H1 (cell line): ENCODE measurements around the gene TXNL4A. TPM values are rescaled to one million over a fixed set of nuclear protein-coding genes. Genes with fewer than 3 reads are reported as not detected.

Experiments used
- CTCF ChIA-PET: fragments of 300-600 bp; sonication (Branson Sonifier 250); formaldehyde crosslinking; loops from one replicate; lab custom pipeline; 2021; ENCODE audit not compliant: partially characterized antibody; lab: Charles Lee
- POLR2A ChIA-PET: fragments of 300-600 bp; sonication (Branson Sonifier 250); formaldehyde crosslinking; loops from one replicate; lab custom pipeline; 2021; ENCODE audit warnings: inconsistent platforms; ENCODE audit not compliant: partially characterized antibody; lab: Charles Lee
- DNase-seq, 2 experiments: peaks; one replicate each; pipeline versions ENCODE4 v3.0.0 to v3.0.0-alpha.2; 2010 to 2022; ENCODE audit warnings: low spot score in 2 of 2, low read depth in 1 of 2, mixed read lengths in 1 of 2
- FAIRE-seq: peaks from 2 replicates; lab custom pipeline; 2011; peaks lifted over from hg19 to GRCh38; lab: Jason Lieb, UNC
- H2AFZ ChIP-seq: 2 replicates; pipeline ENCODE4 v1.8.1; 2012; ENCODE audit warnings: low read length, inconsistent platforms
- H2AK5ac ChIP-seq: 2 replicates; pipeline ENCODE4 v1.6.1; 2013; ENCODE audit warnings: low read depth, low read length
- H2BK120ac ChIP-seq: replicated peaks from 2 replicates; pipeline ENCODE3; 2013; ENCODE audit warnings: low read depth, low read length, inconsistent platforms
- H2BK12ac ChIP-seq: 2 replicates; pipeline ENCODE4 v1.6.1; 2013; ENCODE audit warnings: low read depth, low read length
- H2BK15ac ChIP-seq: 2 replicates; pipeline ENCODE4 v1.6.1; 2013; ENCODE audit warnings: low read length
- H2BK20ac ChIP-seq: 2 replicates; pipeline ENCODE4 v1.6.1; 2013; ENCODE audit warnings: low read length
- H2BK5ac ChIP-seq: 2 replicates; pipeline ENCODE4 v1.6.1; 2013; ENCODE audit warnings: low read depth, low read length
- H3K14ac ChIP-seq: 2 replicates; pipeline ENCODE4 v1.6.1; 2013; ENCODE audit warnings: inconsistent platforms; ENCODE audit not compliant: insufficient read length
- H3K18ac ChIP-seq: 2 replicates; pipeline ENCODE4 v1.6.1; 2013; ENCODE audit warnings: low read length; ENCODE audit errors: extremely low read depth
- H3K23ac ChIP-seq: 2 replicates; pipeline ENCODE4 v1.6.1; 2013; ENCODE audit warnings: inconsistent platforms; ENCODE audit not compliant: insufficient read length
- H3K23me2 ChIP-seq: 2 replicates; pipeline ENCODE4 v1.6.1; 2013; ENCODE audit warnings: low read depth, low read length
- H3K27ac ChIP-seq: 2 replicates; pipeline ENCODE4 v1.6.1; 2011; ENCODE audit warnings: low read depth, low read length, inconsistent platforms
- H3K27me3 ChIP-seq, 4 experiments: replicated peaks in 1 of 4; 1 replicate in 1 of 4; 2 replicates in 3 of 4; pipeline versions ENCODE4 v1.6.1 to v1.8.1; 2011 to 2013; ENCODE audit warnings: low read length in 3 of 4, mild to moderate bottlenecking in 3 of 4, inconsistent platforms in 2 of 4, mixed read lengths in 2 of 4, moderate library complexity in 1 of 4; ENCODE audit not compliant: control insufficient read depth in 3 of 4, insufficient read depth in 3 of 4; ENCODE audit errors: extremely low read depth in 1 of 4
- H3K36me3 ChIP-seq, 4 experiments: 2 replicates each; pipeline versions ENCODE4 v1.6.1 to v1.8.1; 2011 to 2013; ENCODE audit warnings: mild to moderate bottlenecking in 4 of 4, low read length in 3 of 4, moderate library complexity in 2 of 4, control low read depth in 1 of 4, inconsistent platforms in 1 of 4; ENCODE audit not compliant: insufficient read depth in 4 of 4, control insufficient read depth in 2 of 4
- H3K4ac ChIP-seq: replicated peaks from 2 replicates; pipeline ENCODE3; 2013; ENCODE audit warnings: low read length, low read depth, mixed read lengths, inconsistent platforms; ENCODE audit not compliant: insufficient read length
- H3K4me1 ChIP-seq, 4 experiments: replicated peaks in 1 of 4; 1 replicate in 1 of 4; 2 replicates in 3 of 4; pipeline versions ENCODE4 v1.6.1 to v1.8.1; 2011 to 2013; ENCODE audit warnings: low read length in 3 of 4, inconsistent platforms in 2 of 4, mixed read lengths in 1 of 4; ENCODE audit not compliant: insufficient read depth in 4 of 4, control insufficient read depth in 3 of 4
- H3K4me2 ChIP-seq, 2 experiments: 2 replicates each; pipeline versions ENCODE4 v1.6.1 to v1.8.1; 2011 to 2013; ENCODE audit warnings: low read depth in 2 of 2, low read length in 2 of 2, control low read depth in 1 of 2, inconsistent platforms in 1 of 2, mild to moderate bottlenecking in 1 of 2; ENCODE audit not compliant: insufficient read depth in 1 of 2
- H3K4me3 ChIP-seq, 4 experiments: fragments of 200-600, 300-600 bp in 1 of 4; sonication (generic), shearing (Covaris generic), sonication (Bioruptor Twin) in 1 of 4; 2 replicates each; pipeline versions ENCODE4 v1.5.1 to v1.8.1; 2011 to 2016; ENCODE audit warnings: low read length in 4 of 4, low read depth in 3 of 4, control low read depth in 2 of 4, inconsistent platforms in 2 of 4, mild to moderate bottlenecking in 2 of 4, mixed read lengths in 1 of 4, moderate library complexity in 1 of 4; ENCODE audit not compliant: insufficient read depth in 2 of 4; ENCODE audit errors: extremely low read depth in 1 of 4
- H3K56ac ChIP-seq: replicated peaks from 2 replicates; pipeline ENCODE3; 2013; ENCODE audit warnings: low read depth, mild to moderate bottlenecking, mixed read lengths, low read length, inconsistent platforms; ENCODE audit not compliant: insufficient read length
- H3K79me1 ChIP-seq: 2 replicates; pipeline ENCODE4 v1.6.1; 2013; ENCODE audit warnings: low read depth, low read length, control low read depth
- H3K79me2 ChIP-seq, 2 experiments: 2 replicates each; pipeline versions ENCODE4 v1.6.1 to v1.8.1; 2012 to 2013; ENCODE audit warnings: low read length in 2 of 2, mild to moderate bottlenecking in 2 of 2, inconsistent platforms in 1 of 2; ENCODE audit not compliant: insufficient read depth in 2 of 2, control insufficient read depth in 1 of 2
- H3K9ac ChIP-seq, 4 experiments: replicated peaks in 1 of 4; 1 replicate in 1 of 4; 2 replicates in 3 of 4; pipeline versions ENCODE4 v1.6.1 to v1.8.1; 2011 to 2013; ENCODE audit warnings: low read depth in 3 of 4, low read length in 3 of 4, control low read depth in 2 of 4, mild to moderate bottlenecking in 2 of 4, moderate library complexity in 2 of 4, inconsistent platforms in 1 of 4; ENCODE audit errors: extremely low read depth in 1 of 4
- H3K9me3 ChIP-seq, 2 experiments: 2 replicates each; pipeline versions ENCODE4 v1.6.1 to v1.8.1; 2012 to 2013; ENCODE audit warnings: mild to moderate bottlenecking in 2 of 2, moderate library complexity in 2 of 2, control low read depth in 1 of 2, inconsistent platforms in 1 of 2, low read depth in 1 of 2, low read length in 1 of 2, mixed read lengths in 1 of 2; ENCODE audit not compliant: insufficient read depth in 2 of 2
- H4K20me1 ChIP-seq, 2 experiments: replicated peaks in 1 of 2; 2 replicates each; pipeline versions ENCODE3 to v1.8.1; 2011 to 2013; ENCODE audit warnings: inconsistent platforms in 2 of 2, low read length in 2 of 2, mild to moderate bottlenecking in 1 of 2; ENCODE audit not compliant: insufficient read depth in 2 of 2, control insufficient read depth in 1 of 2
- H4K5ac ChIP-seq: 2 replicates; pipeline ENCODE4 v1.6.1; 2013; ENCODE audit warnings: low read length, low read depth, mixed read lengths, inconsistent platforms; ENCODE audit not compliant: insufficient read length
- H4K8ac ChIP-seq: 2 replicates; pipeline ENCODE4 v1.8.0; 2013; ENCODE audit warnings: mild to moderate bottlenecking, moderate library complexity, low read length, inconsistent platforms; ENCODE audit not compliant: insufficient read depth; ENCODE audit errors: extremely low read depth
- H4K91ac ChIP-seq: replicated peaks from 2 replicates; pipeline ENCODE3; 2013; ENCODE audit warnings: low read length, mixed read lengths, inconsistent platforms; ENCODE audit not compliant: insufficient read length
- BACH1 ChIP-seq: IDR thresholded peaks from 2 replicates; pipeline ENCODE4 v1.6.1; 2012; ENCODE audit warnings: low read length, improper control_type of control experiment
- CREB1 ChIP-seq: IDR thresholded peaks from 2 replicates; pipeline ENCODE4 v1.6.1; 2012; ENCODE audit warnings: inconsistent platforms
- CTBP2 ChIP-seq: IDR thresholded peaks from 2 replicates; pipeline ENCODE4 v1.7.0; 2011; ENCODE audit warnings: borderline replicate concordance, mild to moderate bottlenecking, moderate library complexity, mixed read lengths, low read length; ENCODE audit not compliant: insufficient read depth, insufficient read length
- CTCF ChIP-seq, 3 experiments: IDR thresholded peaks; 1 replicate in 2 of 3; 2 replicates in 1 of 3; pipeline versions ENCODE4 v1.5.1 to v1.6.1; 2011; ENCODE audit warnings: low read length in 3 of 3, mild to moderate bottlenecking in 3 of 3, inconsistent platforms in 2 of 3, low read depth in 1 of 3, moderate library complexity in 1 of 3; ENCODE audit not compliant: insufficient read depth in 1 of 3; ENCODE audit errors: control extremely low read depth in 1 of 3
- EGR1 ChIP-seq: IDR thresholded peaks from 2 replicates; pipeline ENCODE4 v1.6.1; 2011; ENCODE audit warnings: low read depth, low read length, borderline replicate concordance
- FOSL1 ChIP-seq: IDR thresholded peaks from 2 replicates; pipeline ENCODE4 v1.6.1; 2011; ENCODE audit warnings: mild to moderate bottlenecking, low read depth, low read length, moderate library complexity; ENCODE audit not compliant: insufficient read depth
- POLR2A ChIP-seq, 2 experiments: IDR thresholded peaks; 1 replicate in 1 of 2; 2 replicates in 1 of 2; pipeline ENCODE4 v1.6.1; 2011; ENCODE audit warnings: low read depth in 2 of 2, low read length in 2 of 2, mild to moderate bottlenecking in 2 of 2; ENCODE audit errors: control extremely low read depth in 1 of 2
- RAD21 ChIP-seq, 2 experiments: IDR thresholded peaks in 1 of 2; conservative IDR thresholded peaks in 1 of 2; 2 replicates each; pipeline ENCODE4 v1.6.1; 2011; ENCODE audit warnings: low read depth in 2 of 2, low read length in 2 of 2, improper control_type of control experiment in 1 of 2, inconsistent platforms in 1 of 2, mild to moderate bottlenecking in 1 of 2, moderate library complexity in 1 of 2
- RBBP5 ChIP-seq: IDR thresholded peaks from 2 replicates; pipeline ENCODE4 v1.7.1; 2012; ENCODE audit warnings: low read depth, mild to moderate bottlenecking, inconsistent platforms, low read length, moderate library complexity, borderline replicate concordance
- SP4 ChIP-seq: IDR thresholded peaks from 2 replicates; pipeline ENCODE4 v1.6.1; 2012; ENCODE audit warnings: low read length, inconsistent platforms
- TAF7 ChIP-seq: optimal IDR thresholded peaks from 2 replicates; pipeline ENCODE3; 2011; ENCODE audit warnings: low read depth, mild to moderate bottlenecking, inconsistent platforms, low read length, moderate library complexity, borderline replicate concordance
- TEAD4 ChIP-seq: IDR thresholded peaks from 2 replicates; pipeline ENCODE4 v1.6.1; 2012; ENCODE audit warnings: low read depth, low read length, inconsistent platforms, mixed read lengths
- WGBS, 2 experiments: shearing (Covaris generic) in 1 of 2; methylation state at CpG; one replicate each; pipeline versions ENCODE4 v1.1.6 to v1.1.7; 2013 to 2015; ENCODE audit warnings: low lambda C conversion rate in 2 of 2, mixed read lengths in 2 of 2, inconsistent platforms in 1 of 2, low coverage in 1 of 2, missing lambda C conversion rate in 1 of 2; ENCODE audit not compliant: insufficient replicate concordance in 2 of 2, insufficient coverage in 1 of 2, insufficient read length in 1 of 2; ENCODE audit errors: extremely low coverage in 1 of 2, missing lambda C conversion rate in 1 of 2; 5-methylcytosine and 5-hydroxymethylcytosine counted together
- polyA plus RNA-seq, 7 experiments: library from polyadenylated mRNA; depleted of rRNA in 3 of 7; stranded (reverse) in 5 of 7; unstranded in 2 of 7; fragments of >200 nt in 5 of 7; fragments of 200-250 nt in 2 of 7; gene quantifications; 1 replicate in 5 of 7; 2 replicates in 1 of 7; 4 replicates in 1 of 7; pipeline versions ENCODE4 v1.2.1 to v1.2.3, GENCODE V29; 2011 to 2013; ENCODE audit warnings: missing spikeins in 2 of 7, mixed read lengths in 2 of 7
- total RNA-seq: library from RNA; stranded (reverse); fragmentation: NEBNext Ultra II Directional; extraction: Animal tissue kit (Norgen Biotek cat#: 25700); gene quantifications from 2 replicates; pipeline ENCODE4 v1.2.1, GENCODE V29; 2021

TXNL4A gene
- total and polyA plus RNA-seq, 2 of the 8 experiments (the other 6 are each of a cell fraction or from before 2014, with no cell fraction given) = 169 to 181 TPM

GRCh38 chr18:79922971-79923411 is 65.4 kb downstream of the TXNL4A start:
- no peaks in the 10 kb centered on the region; a peak in 1 of 4 replicates for H3K9me3 ChIP-seq
- H3K56ac ChIP-seq = no peak overlapping the region
- H3K4me3 ChIP-seq = no peak overlapping the region
- no peak overlapping the region for H2BK15ac ChIP-seq
- H3K9ac ChIP-seq = no peak overlapping the region
- H3K23ac ChIP-seq = no peak overlapping the region
- no peak overlapping the region for H4K5ac ChIP-seq
- FAIRE-seq (no peak), DNase-seq (no peak)
- WGBS, 2 experiments = 73% methylated on average over 11 of the region's 17 CpGs; no CpG with 5 or more reads in 1 of the 2 experiments
- no peaks in the 10 kb centered on the region; a peak in 2 of 7 replicates for H3K4me1 ChIP-seq
- H3K79me2 ChIP-seq = no peaks in the 10 kb centered on the region; a peak in 1 of 4 replicates
- no peak overlapping the region for H2BK20ac ChIP-seq
- no peak overlapping the region for H3K14ac ChIP-seq
- no peak overlapping the region for H4K91ac ChIP-seq
- H3K27ac ChIP-seq = no peak overlapping the region
- no peak overlapping the region for H2AK5ac ChIP-seq
- H2BK5ac ChIP-seq = no peak overlapping the region
- no peak overlapping the region for H3K4me2 ChIP-seq
- H3K4ac ChIP-seq = no peak overlapping the region
- no peaks in the 10 kb centered on the region for H3K36me3 ChIP-seq
- CTCF ChIA-PET = no interaction called here
- H3K79me1 ChIP-seq = no peaks in the 10 kb centered on the region; the same call in 1 of the 2 replicates
- peaks cover 0 to 5% of the 10 kb centered on the region in 2 experiments for H4K20me1 ChIP-seq
- H2AFZ ChIP-seq = no peak overlapping the region
- no peaks in the 10 kb centered on the region for H3K27me3 ChIP-seq
- H3K18ac ChIP-seq = no peak overlapping the region
- 0 out of 2 replicates have a peak, but pooled peaks cover 2% of the 10 kb centered on the region for H3K23me2 ChIP-seq
- no peak overlapping the region for H2BK120ac ChIP-seq
- POLR2A ChIA-PET = no interaction called here
- H4K8ac ChIP-seq = no peak overlapping the region
- no peak overlapping the region for H2BK12ac ChIP-seq
- TF ChIP-seq CTBP2 (no peak), TAF7 (no peak), CTCF (IDR thresholded peaks at IDR 0.05; ENCODE audit: control extremely low read depth in 1 of 3, insufficient read depth in 1 of 3, low read depth in 1 of 3, low read length in 3 of 3) (no peak), TEAD4 (no peak), FOSL1 (no peak), RAD21 (IDR thresholded peaks at IDR 0.05 in 1 of 2, conservative IDR thresholded peaks at IDR 0.05 in 1 of 2; ENCODE audit: low read depth in 2 of 2, low read length in 2 of 2) (no peak), BACH1 (no peak), SP4 (no peak), RBBP5 (no peak), CREB1 (no peak), EGR1 (no peak), POLR2A (IDR thresholded peaks at IDR 0.05; ENCODE audit: control extremely low read depth in 1 of 2, low read depth in 2 of 2, low read length in 2 of 2) (no peak)
